ENCODE results near the gene ABCC9. TPM values are rescaled to one million over a fixed set of nuclear protein-coding genes. Genes with fewer than 3 reads are reported as not detected.

The ABCC9 gene
- total RNA-seq, 1 experiment from 2014 or later, result not detected

- H3K27me3 Mint-ChIP-seq (ENCODE audit: low read depth), result no peaks in the 10 kb centered on the region; the same call in 1 of the 2 replicates
- no peak overlapping the region for H2BK120ac ChIP-seq (ENCODE audit: low read depth, low read length, poor library complexity, severe bottlenecking)
- H4K8ac ChIP-seq (replicated peaks; ENCODE audit: insufficient read length, low read depth, low read length), result no peak overlapping the region
- no peak overlapping the region for H2BK15ac ChIP-seq (ENCODE audit: low read depth, low read length)
- H3K18ac ChIP-seq (ENCODE audit: insufficient read length, low read depth, low read length), result no peak overlapping the region
- H3K9me3 ChIP-seq (ENCODE audit: control insufficient read depth, low read depth, low read length), result no peaks in the 10 kb centered on the region
- no peak overlapping the region for H2AFZ ChIP-seq (ENCODE audit: low read length)
- H4K20me1 ChIP-seq (ENCODE audit: control insufficient read depth, insufficient read depth, insufficient read length), result no peaks in the 10 kb centered on the region
- H3K27me3 ChIP-seq (ENCODE audit: insufficient read depth, low read length), result no peaks in the 10 kb centered on the region
- no peak overlapping the region for H3K9ac ChIP-seq (ENCODE audit: extremely low read depth, insufficient read length, low read length)
- H3K56ac ChIP-seq (ENCODE audit: insufficient read length, low read depth, low read length), result no peak overlapping the region
- no peak overlapping the region for H2BK12ac ChIP-seq (ENCODE audit: insufficient read length, low read depth, low read length)
- no peak overlapping the region for H2BK20ac ChIP-seq (ENCODE audit: low read depth, low read length, poor library complexity, severe bottlenecking)
- no peak for TF ChIP-seq CTCF (conservative IDR thresholded peaks at IDR 0.05)
- no peaks in the 10 kb centered on the region for H3K4me1 Mint-ChIP-seq
- no peak for DNase-seq
- no peak overlapping the region for H3K27ac Mint-ChIP-seq
- H3K4me3 Mint-ChIP-seq, result no peak overlapping the region
- no peaks in the 10 kb centered on the region for H3K23me2 ChIP-seq (ENCODE audit: insufficient read length, low read depth, low read length, poor library complexity, severe bottlenecking)
- no peak overlapping the region for H2AK5ac ChIP-seq (ENCODE audit: insufficient read length, low read length)
- no peak overlapping the region for H3K4ac ChIP-seq (ENCODE audit: low read depth, low read length)
- H4K91ac ChIP-seq (ENCODE audit: insufficient read length, low read depth, low read length), result no peak overlapping the region
- no peaks in the 10 kb centered on the region for H3K79me1 ChIP-seq (ENCODE audit: insufficient read depth, low read depth, low read length, poor library complexity, severe bottlenecking)
- H3K23ac ChIP-seq (ENCODE audit: insufficient read length, low read depth, low read length), result no peak overlapping the region
- no peaks in the 10 kb centered on the region; a peak in 1 of 7 replicates for H3K36me3 Mint-ChIP-seq (ENCODE audit: insufficient read depth in 1 of 3, low read depth in 3 of 3)
- WGBS (ENCODE audit: extremely low coverage, insufficient read length, low lambda C conversion rate), result no CpG with 5 or more reads among the region's 2 CpGs
- no peak overlapping the region for H3K27ac ChIP-seq (ENCODE audit: insufficient read length, low read depth, low read length)
- no peak overlapping the region for H3K4me2 ChIP-seq (ENCODE audit: insufficient read depth, insufficient read length, low read length)
- no peaks in the 10 kb centered on the region for H3K79me2 ChIP-seq (ENCODE audit: insufficient read depth, low read length)
- H3T11ph ChIP-seq (ENCODE audit: low read length), result no peak overlapping the region
- no peaks in the 10 kb centered on the region; a peak in 1 of 5 replicates for H3K9me3 Mint-ChIP-seq
- no peak overlapping the region for H2BK5ac ChIP-seq (ENCODE audit: insufficient read length, low read length)
- H4K5ac ChIP-seq (ENCODE audit: insufficient read length, low read depth, low read length), result no peak overlapping the region
- H3K4me1 ChIP-seq (ENCODE audit: insufficient read depth, low read length), result no peaks in the 10 kb centered on the region
- H3K14ac ChIP-seq (ENCODE audit: insufficient read depth, low read length), result no peak overlapping the region
These were observed 49.4 kb downstream of the ABCC9 start for GRCh38 chr12:21891751-21892217.

Measured in H9 (cell line).